Uterus (tissue), 4 donors: ENCODE data around the gene SHC4. TPM values are rescaled to one million over a fixed set of nuclear protein-coding genes. Genes with fewer than 3 reads are reported as not detected.

Experiments used
- DNase-seq, 2 donors: peaks; one replicate each; pipeline ENCODE4 v3.0.0-alpha.2; 2019 to 2020
- H3K27ac ChIP-seq, 2 donors: fragments of 200-600 bp; sonication (generic); 1 replicate in 1 of 2; 2 replicates in 1 of 2; pipeline ENCODE4 v1.5.1; 2016 to 2018
- H3K27me3 ChIP-seq, 2 donors: fragments of 200-600 bp; sonication (generic); one replicate each; pipeline ENCODE4 v1.5.1; 2018 to 2019; ENCODE audit warnings: control low read depth in 1 of 2
- H3K36me3 ChIP-seq, 2 donors: fragments of 200-600 bp; sonication (generic); one replicate each; pipeline ENCODE4 v1.5.1; 2019; ENCODE audit warnings: control low read depth in 1 of 2
- H3K4me1 ChIP-seq, 2 donors: fragments of 200-600 bp; sonication (generic); one replicate each; pipeline ENCODE4 v1.5.1; 2018 to 2019; ENCODE audit warnings: control low read depth in 1 of 2
- H3K4me3 ChIP-seq, 2 donors: fragments of 200-600 bp; sonication (generic); 1 replicate in 1 of 2; 2 replicates in 1 of 2; pipeline ENCODE4 v1.5.1; 2018 to 2019; ENCODE audit warnings: mild to moderate bottlenecking in 1 of 2
- H3K9me3 ChIP-seq, 2 donors: fragments of 200-600 bp; sonication (generic); one replicate each; pipeline ENCODE4 v1.5.1; 2019; ENCODE audit warnings: control low read depth in 1 of 2
- CTCF ChIP-seq, 4 experiments: fragments of 200-600 bp in 2 of 4; fragments of 450-650 bp in 2 of 4; sonication (generic) in 2 of 4; IDR thresholded peaks; one replicate each; pipeline ENCODE4 v1.5.1; 2016 to 2019; ENCODE audit warnings: antibody characterized with exemption in 4 of 4, mild to moderate bottlenecking in 2 of 4, moderate library complexity in 1 of 4
- POLR2A ChIP-seq, 2 donors: fragments of 450-650 bp; IDR thresholded peaks; one replicate each; pipeline ENCODE4 v1.6.1; 2016; ENCODE audit warnings: antibody characterized with exemption in 2 of 2, mild to moderate bottlenecking in 1 of 2, moderate library complexity in 1 of 2
- intact Hi-C: fragments of 100-400 bp; cut with DNase I; formaldehyde crosslinking; loops from one replicate; pipeline ENCODE4 v1.15.1; 2023; ENCODE audit warnings: low total_unique reads
- total RNA-seq, 4 donors: library from RNA; depleted of rRNA in 3 of 4; stranded (reverse); fragments of >200 nt in 3 of 4; gene quantifications; one replicate each; pipeline versions ENCODE4 v1.1.0 to v1.2.4, GENCODE V29; 2014 to 2023
- donor health status: DM: yes; HTN: yes; CAD: no.

Gene SHC4
- total RNA-seq, 4 donors from 2014 or later, result 0.88 to 6.8 (median 5.0) TPM; not detected in 1

- H3K4me1 ChIP-seq, result no peaks in the 10 kb centered on the region
- no peaks in the 10 kb centered on the region for H3K9me3 ChIP-seq
- intact Hi-C loops, result no loop called here
- TF ChIP-seq CTCF (IDR thresholded peaks at IDR 0.05) (no peak), POLR2A (IDR thresholded peaks at IDR 0.05) (no peak)
- DNase-seq, result peak; percentile 95 to 98
- no peaks in the 10 kb centered on the region for H3K27me3 ChIP-seq
- H3K4me3 ChIP-seq, result peak within 1 kb of the TSS; percentile 90 to 94
- no peaks in the 10 kb centered on the region for H3K36me3 ChIP-seq
- H3K27ac ChIP-seq, result peak within 1 kb of the TSS; percentile 59 to 60
These were observed 153.1 kb downstream of the SHC4 start, which contains the start of gene CEP152 for GRCh38 chr15:48810414-48811324. Gene CEP152, minus strand, starts transcription at chr15:48811069. Its CDS starts 5,420 bp downstream, at chr15:48805649.

GRCh38 chr15:48806151-48806550, 157.6 kb downstream of the SHC4 start:
- intact Hi-C loops, result no loop called here
- no peaks in the 10 kb centered on the region for H3K27me3 ChIP-seq
- H3K27ac ChIP-seq, result no peak overlapping the region
- H3K9me3 ChIP-seq, result no peaks in the 10 kb centered on the region
- TF ChIP-seq POLR2A (IDR thresholded peaks at IDR 0.05) (no peak), CTCF (IDR thresholded peaks at IDR 0.05) (no peak)
- no peak for DNase-seq
- H3K36me3 ChIP-seq, result no peaks in the 10 kb centered on the region
- H3K4me1 ChIP-seq, result no peaks in the 10 kb centered on the region
- no peak overlapping the region for H3K4me3 ChIP-seq

- Histone ChIP-seq H3K36me3 (no peaks in the 10 kb centered on the region), H3K4me1 (no peaks in the 10 kb centered on the region), H3K4me3 (no peak overlapping the region), H3K27ac (no peak overlapping the region), H3K9me3 (no peaks in the 10 kb centered on the region), H3K27me3 (no peaks in the 10 kb centered on the region)
- TF ChIP-seq POLR2A (IDR thresholded peaks at IDR 0.05) (no peak), CTCF (IDR thresholded peaks at IDR 0.05) (no peak)
- DNase-seq, result no peak
- intact Hi-C loops, result no loop called here
These were observed 158.1 kb downstream of the SHC4 start for GRCh38 chr15:48805591-48805990.

- no peak overlapping the region for H3K4me3 ChIP-seq
- no peaks in the 10 kb centered on the region for H3K4me1 ChIP-seq
- no peak for DNase-seq
- H3K27me3 ChIP-seq, result no peaks in the 10 kb centered on the region
- no peak for TF ChIP-seq CTCF (IDR thresholded peaks at IDR 0.05)
- H3K36me3 ChIP-seq, result no peaks in the 10 kb centered on the region
- H3K27ac ChIP-seq, result no peak overlapping the region
- H3K9me3 ChIP-seq, result no peaks in the 10 kb centered on the region
- intact Hi-C loops, result no loop called here
These were observed 159.8 kb downstream of the SHC4 start for GRCh38 chr15:48803877-48804276.

GRCh38 chr15:48802867-48803266, 160.9 kb downstream of the SHC4 start:
- no peak for DNase-seq
- intact Hi-C loops, result no loop called here
- no peaks in the 10 kb centered on the region for H3K36me3 ChIP-seq
- no peak for TF ChIP-seq CTCF (IDR thresholded peaks at IDR 0.05)
- no peak overlapping the region for H3K27ac ChIP-seq
- H3K27me3 ChIP-seq, result no peaks in the 10 kb centered on the region
- H3K9me3 ChIP-seq, result no peaks in the 10 kb centered on the region
- no peaks in the 10 kb centered on the region for H3K4me1 ChIP-seq
- H3K4me3 ChIP-seq, result no peak overlapping the region
